Fibroblast of lung (primary cell): Measurements from ENCODE around the gene CEACAM16. TPM values are rescaled to one million over a fixed set of nuclear protein-coding genes. Genes with fewer than 3 reads are reported as not detected.

Experiments used
- DNase-seq, 2 donors: peaks; one replicate each; pipeline versions ENCODE4 v3.0.0 to v3.0.0-alpha.2; 2010; ENCODE audit warnings: low read depth in 2 of 2
- H2AFZ ChIP-seq: 2 replicates; pipeline ENCODE4 v1.5.1; 2012; ENCODE audit warnings: low read length, control low read depth, inconsistent platforms
- H3K27ac ChIP-seq: 2 replicates; pipeline ENCODE4 v1.5.1; 2011; ENCODE audit warnings: low read length, control low read depth; ENCODE audit not compliant: insufficient read depth
- H3K27me3 ChIP-seq: 2 replicates; pipeline ENCODE4 v1.5.1; 2011; ENCODE audit warnings: mild to moderate bottlenecking, low read length; ENCODE audit not compliant: control insufficient read depth, insufficient read depth
- H3K36me3 ChIP-seq: 2 replicates; pipeline ENCODE4 v1.5.1; 2011; ENCODE audit warnings: low read length; ENCODE audit not compliant: control insufficient read depth, insufficient read depth
- H3K4me1 ChIP-seq: 2 replicates; pipeline ENCODE4 v1.5.1; 2011; ENCODE audit warnings: low read length; ENCODE audit not compliant: control insufficient read depth, insufficient read depth; ENCODE audit errors: extremely low read depth
- H3K4me2 ChIP-seq: 2 replicates; pipeline ENCODE4 v1.5.1; 2011; ENCODE audit warnings: low read length, control low read depth; ENCODE audit not compliant: insufficient read depth; ENCODE audit errors: extremely low read depth
- H3K4me3 ChIP-seq, 4 experiments: fragments of 200-600 bp in 1 of 4; sonication (generic) in 1 of 4; replicated peaks in 1 of 4; 2 replicates each; pipeline ENCODE4 v1.5.1; 2011 to 2016; ENCODE audit warnings: low read length in 4 of 4, low read depth in 3 of 4, mild to moderate bottlenecking in 3 of 4, control low read depth in 2 of 4, inconsistent platforms in 1 of 4, mixed read lengths in 1 of 4; ENCODE audit not compliant: insufficient read depth in 1 of 4; ENCODE audit errors: control extremely low read depth in 1 of 4
- H3K79me2 ChIP-seq: 2 replicates; pipeline ENCODE4 v1.5.1; 2012; ENCODE audit warnings: mild to moderate bottlenecking, low read length, inconsistent platforms; ENCODE audit not compliant: control insufficient read depth, insufficient read depth
- H3K9ac ChIP-seq: 2 replicates; pipeline ENCODE4 v1.5.1; 2011; ENCODE audit warnings: mild to moderate bottlenecking, low read length, control low read depth; ENCODE audit not compliant: insufficient read depth
- H3K9me3 ChIP-seq: 2 replicates; pipeline ENCODE4 v1.5.1; 2012; ENCODE audit warnings: low read depth, low read length; ENCODE audit not compliant: control insufficient read depth, insufficient read depth
- H4K20me1 ChIP-seq: 2 replicates; pipeline ENCODE4 v1.5.1; 2011; ENCODE audit warnings: low read length; ENCODE audit not compliant: control insufficient read depth, insufficient read depth; ENCODE audit errors: extremely low read depth
- CTCF ChIP-seq, 2 donors: IDR thresholded peaks in 1 of 2; conservative IDR thresholded peaks in 1 of 2; 1 replicate in 1 of 2; 2 replicates in 1 of 2; pipeline ENCODE4 v1.5.1; 2011 to 2012; ENCODE audit warnings: low read length in 2 of 2, control low read depth in 1 of 2, inconsistent platforms in 1 of 2, low read depth in 1 of 2, mild to moderate bottlenecking in 1 of 2
- EZH2 ChIP-seq: IDR thresholded peaks from 2 replicates; pipeline ENCODE4 v1.5.1; 2012; ENCODE audit warnings: low read length, control low read depth, mild to moderate bottlenecking; ENCODE audit errors: missing control alignments
- polyA plus RNA-seq, 2 donors: library from polyadenylated mRNA; depleted of rRNA in 1 of 2; stranded (reverse) in 1 of 2; unstranded in 1 of 2; fragments of >200 nt; gene quantifications; 2 replicates each; pipeline ENCODE4 v1.2.1, GENCODE V29; 2011 to 2012; ENCODE audit warnings: missing spikeins in 1 of 2
- total RNA-seq: library from RNA; depleted of rRNA; stranded (reverse); fragments of >200 nt; gene quantifications from 2 replicates; pipeline ENCODE4 v1.2.1, GENCODE V29; 2014

The CEACAM16 gene
- total and polyA plus RNA-seq, 2 donors (not counting 1 experiment from before 2014, with no cell fraction given) = not detected

DNA sequence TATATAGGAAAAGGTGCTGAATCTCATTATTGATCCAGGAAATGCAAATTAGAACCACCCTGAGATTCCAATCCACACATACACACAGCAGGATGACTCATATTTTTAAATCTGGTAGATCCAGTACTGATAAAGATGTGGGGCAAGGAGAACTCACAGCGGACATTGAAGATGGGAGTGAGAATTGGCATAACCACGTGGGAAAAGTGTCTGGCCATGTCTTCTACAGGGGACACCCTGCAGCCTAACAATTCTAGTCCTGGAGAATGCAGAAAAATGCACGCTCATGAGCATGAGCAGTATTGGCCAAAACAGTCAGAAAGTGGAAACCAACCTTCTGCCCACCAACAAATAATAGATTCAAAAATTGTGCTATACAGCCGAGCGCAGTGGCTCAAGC lies 36.1 kb downstream of the CEACAM16 start:
- no peak overlapping the region for H3K4me2 ChIP-seq
- no peaks in the 10 kb centered on the region for H3K4me1 ChIP-seq
- H3K9ac ChIP-seq = no peak overlapping the region
- H3K27ac ChIP-seq = no peak overlapping the region
- H2AFZ ChIP-seq = no peak overlapping the region
- DNase-seq = peak in 1 of 2 donors; percentile 45
- no peaks in the 10 kb centered on the region for H4K20me1 ChIP-seq
- H3K36me3 ChIP-seq = no peaks in the 10 kb centered on the region
- TF ChIP-seq CTCF (conservative IDR thresholded peaks at IDR 0.05 in 1 of 2, IDR thresholded peaks at IDR 0.05 in 1 of 2; ENCODE audit: low read depth in 1 of 2, low read length in 2 of 2) (no peak), EZH2 (no peak)
- H3K4me3 ChIP-seq = no peak overlapping the region
- H3K9me3 ChIP-seq = no peaks in the 10 kb centered on the region
- no peaks in the 10 kb centered on the region for H3K27me3 ChIP-seq
- H3K79me2 ChIP-seq = no peaks in the 10 kb centered on the region

GRCh38 chr19:44737238-44738071 lies 38.5 kb downstream of the CEACAM16 start:
- TF ChIP-seq EZH2 = no peak
- TF ChIP-seq CTCF (conservative IDR thresholded peaks at IDR 0.05 in 1 of 2, IDR thresholded peaks at IDR 0.05 in 1 of 2; ENCODE audit: low read depth in 1 of 2, low read length in 2 of 2) = no peak
- no peak overlapping the region for H3K27ac ChIP-seq

DNA sequence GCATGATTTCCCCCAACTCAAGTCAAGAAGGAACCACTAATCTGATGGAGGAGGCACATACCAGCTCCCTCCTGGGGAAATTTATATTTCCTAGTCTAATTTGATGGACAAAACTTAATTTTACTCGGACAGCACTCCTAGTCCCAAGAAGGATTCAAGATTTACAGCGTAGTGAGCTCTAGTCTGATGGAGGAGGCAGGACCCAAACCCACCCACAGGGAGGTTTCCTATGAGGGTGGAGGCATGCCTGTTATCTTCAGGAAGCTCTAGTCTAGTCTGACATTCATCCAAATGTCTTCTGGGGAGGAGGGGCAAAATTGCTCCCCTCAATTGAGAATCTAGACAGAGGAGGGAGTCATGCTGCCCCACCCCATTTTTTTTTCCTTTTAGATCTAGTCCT lies 39.2 kb downstream of the CEACAM16 start:
- no peaks in the 10 kb centered on the region for H3K36me3 ChIP-seq
- H3K27me3 ChIP-seq = no peaks in the 10 kb centered on the region
- no peaks in the 10 kb centered on the region for H3K9me3 ChIP-seq
- no peak for TF ChIP-seq CTCF (conservative IDR thresholded peaks at IDR 0.05 in 1 of 2, IDR thresholded peaks at IDR 0.05 in 1 of 2; ENCODE audit: low read depth in 1 of 2, low read length in 2 of 2)
- no peak for TF ChIP-seq EZH2
- H3K79me2 ChIP-seq = no peaks in the 10 kb centered on the region
- H3K4me2 ChIP-seq = no peak overlapping the region
- H3K4me1 ChIP-seq = peaks cover 7% of the 10 kb centered on the region
- no peak overlapping the region for H2AFZ ChIP-seq
- H3K27ac ChIP-seq = no peak overlapping the region
- no peak overlapping the region for H3K4me3 ChIP-seq
- DNase-seq = no peak
- H4K20me1 ChIP-seq = no peaks in the 10 kb centered on the region
- H3K9ac ChIP-seq = no peak overlapping the region

More at GRCh38 chr19:44737238-44738071, 38.5 kb downstream of the CEACAM16 start:
- Histone ChIP-seq H3K79me2 (no peaks in the 10 kb centered on the region), H3K36me3 (no peaks in the 10 kb centered on the region), H3K27me3 (no peaks in the 10 kb centered on the region), H3K4me1 (peaks cover 3% of the 10 kb centered on the region), H4K20me1 (no peaks in the 10 kb centered on the region), H2AFZ (no peak overlapping the region), H3K4me2 (no peak overlapping the region), H3K4me3 (no peak overlapping the region), H3K9me3 (no peaks in the 10 kb centered on the region), H3K9ac (no peak overlapping the region)
- DNase-seq = peak in 1 of 2 donors; percentile 84
